RWPE1 (cell line): Measurements from ENCODE around the gene HIBADH.

ENCODE experiments used
- CTCF ChIA-PET: fragments of 350-600 bp; sonication (Branson Sonifier 250); formaldehyde crosslinking; extraction: SDS; loops from one replicate; lab custom pipeline; 2021; lab: Yijun Ruan, JAX
- POLR2A ChIA-PET: fragments of 400-600 bp; formaldehyde crosslinking; extraction: SDS; loops from one replicate; lab custom pipeline; 2020; ENCODE audit warnings: antibody characterized with exemption; ENCODE audit not compliant: low non-redundant PET; lab: Yijun Ruan, JAX
- DNase-seq: peaks from one replicate; pipeline ENCODE4 v3.0.0; 2012; ENCODE audit warnings: low spot score
- H3K27ac ChIP-seq: fragments of 450-650 bp; 2 replicates; pipeline ENCODE4 v1.5.1; 2017
- TF ChIP-seq, protein P1 (sequence below): fragments of 450-650 bp; conservative IDR thresholded peaks from 2 replicates; pipeline ENCODE4 v1.5.1; 2017; ENCODE audit warnings: low read depth, mild to moderate bottlenecking

The HIBADH gene

DNA sequence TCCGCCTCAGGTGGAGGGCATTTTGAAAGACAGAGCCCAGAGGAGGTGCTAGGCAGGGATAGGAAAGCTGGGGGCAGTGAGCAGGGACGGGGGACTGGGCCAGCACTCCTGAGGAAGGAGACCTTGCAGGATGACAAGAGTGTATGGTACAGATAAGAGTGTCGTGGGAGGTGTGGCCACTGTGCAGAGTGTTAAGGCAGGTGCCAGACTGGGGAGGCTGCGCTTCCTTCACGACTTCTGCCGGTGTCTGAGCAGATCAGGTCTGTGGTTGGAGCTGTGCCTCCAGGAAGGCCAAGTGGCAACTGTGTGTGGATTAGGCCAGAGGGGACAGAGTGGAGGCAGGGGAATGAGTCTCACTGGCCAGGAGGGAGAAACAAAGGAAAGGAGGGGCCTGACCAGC is 161.7 kb downstream of the HIBADH start:
- POLR2A ChIA-PET = no interaction called here
- DNase-seq = no peak
- H3K27ac ChIP-seq = no peak overlapping the region
- TF ChIP-seq, protein P1, sequence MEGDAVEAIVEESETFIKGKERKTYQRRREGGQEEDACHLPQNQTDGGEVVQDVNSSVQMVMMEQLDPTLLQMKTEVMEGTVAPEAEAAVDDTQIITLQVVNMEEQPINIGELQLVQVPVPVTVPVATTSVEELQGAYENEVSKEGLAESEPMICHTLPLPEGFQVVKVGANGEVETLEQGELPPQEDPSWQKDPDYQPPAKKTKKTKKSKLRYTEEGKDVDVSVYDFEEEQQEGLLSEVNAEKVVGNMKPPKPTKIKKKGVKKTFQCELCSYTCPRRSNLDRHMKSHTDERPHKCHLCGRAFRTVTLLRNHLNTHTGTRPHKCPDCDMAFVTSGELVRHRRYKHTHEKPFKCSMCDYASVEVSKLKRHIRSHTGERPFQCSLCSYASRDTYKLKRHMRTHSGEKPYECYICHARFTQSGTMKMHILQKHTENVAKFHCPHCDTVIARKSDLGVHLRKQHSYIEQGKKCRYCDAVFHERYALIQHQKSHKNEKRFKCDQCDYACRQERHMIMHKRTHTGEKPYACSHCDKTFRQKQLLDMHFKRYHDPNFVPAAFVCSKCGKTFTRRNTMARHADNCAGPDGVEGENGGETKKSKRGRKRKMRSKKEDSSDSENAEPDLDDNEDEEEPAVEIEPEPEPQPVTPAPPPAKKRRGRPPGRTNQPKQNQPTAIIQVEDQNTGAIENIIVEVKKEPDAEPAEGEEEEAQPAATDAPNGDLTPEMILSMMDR = no peak
- CTCF ChIA-PET = no interaction called here

DNA sequence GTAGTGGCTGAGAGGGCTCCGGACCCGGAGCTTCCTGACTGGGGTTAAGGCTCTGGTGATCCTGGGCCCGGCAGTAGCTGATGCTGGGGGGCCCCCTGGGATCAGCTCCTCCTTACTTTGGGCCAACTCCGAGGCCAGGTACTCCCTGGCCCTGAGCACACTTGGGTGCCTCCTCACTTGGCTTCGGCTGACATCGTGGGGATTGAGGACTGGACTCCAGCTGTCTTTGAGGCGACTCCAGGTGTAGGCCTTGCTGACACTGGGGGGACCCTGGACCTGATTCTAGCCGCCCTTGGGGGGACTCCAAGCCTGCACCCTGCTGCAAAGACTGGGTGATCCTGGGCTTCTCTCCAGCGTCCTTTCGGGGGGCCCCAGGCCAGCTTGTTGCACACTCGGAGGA is 170.5 kb downstream of the HIBADH start:
- H3K27ac ChIP-seq = no peak overlapping the region
- ChIA-PET CTCF (no interaction called here), POLR2A (no interaction called here)
- DNase-seq = no peak
- TF ChIP-seq, protein P1 = no peak

DNA sequence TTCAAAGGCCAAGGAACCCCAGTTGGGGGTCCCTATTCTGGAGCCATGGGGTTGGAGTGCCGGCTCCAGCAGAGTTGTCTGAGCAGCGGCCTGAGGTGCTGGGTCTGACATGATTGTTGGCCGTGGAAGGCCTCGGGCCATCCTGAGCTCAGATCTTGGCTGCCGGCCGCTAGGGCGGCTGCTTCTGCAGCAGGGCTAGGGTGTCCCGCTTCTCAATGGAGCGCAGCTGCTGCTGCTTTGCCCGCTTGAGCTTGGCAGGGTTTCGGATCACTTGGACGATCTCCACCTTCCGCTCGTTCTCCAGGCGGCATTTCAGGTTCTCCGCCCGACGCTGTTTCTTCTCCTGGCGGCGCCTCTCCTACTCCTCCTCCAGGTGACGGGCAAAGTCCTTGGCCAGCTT is 171.1 kb downstream of the HIBADH start:
- ChIA-PET CTCF (no interaction called here), POLR2A (no interaction called here)
- no peak for DNase-seq
- no peak overlapping the region for H3K27ac ChIP-seq
- TF ChIP-seq, protein P1 = no peak

DNA sequence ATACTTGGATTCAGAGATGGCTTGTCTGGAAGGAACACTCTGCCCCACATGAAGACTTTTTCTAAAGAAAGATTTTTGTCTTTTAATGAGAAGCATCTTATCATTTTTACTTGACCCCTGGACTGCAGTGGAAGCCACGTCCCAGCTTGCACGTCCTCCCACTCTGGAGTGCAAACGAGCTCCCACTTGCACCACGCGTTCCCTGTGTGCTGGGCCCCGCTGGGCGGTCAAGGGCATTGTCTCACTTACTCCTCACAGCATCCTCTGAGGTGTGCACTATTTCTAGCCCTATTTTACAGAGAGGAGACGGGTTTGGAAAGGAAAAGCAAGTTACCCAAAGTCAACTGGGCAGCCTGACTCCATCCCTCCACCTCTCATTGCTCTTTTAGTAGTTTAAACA is 175.2 kb downstream of the HIBADH start:
- POLR2A ChIA-PET = no interaction called here

DNA sequence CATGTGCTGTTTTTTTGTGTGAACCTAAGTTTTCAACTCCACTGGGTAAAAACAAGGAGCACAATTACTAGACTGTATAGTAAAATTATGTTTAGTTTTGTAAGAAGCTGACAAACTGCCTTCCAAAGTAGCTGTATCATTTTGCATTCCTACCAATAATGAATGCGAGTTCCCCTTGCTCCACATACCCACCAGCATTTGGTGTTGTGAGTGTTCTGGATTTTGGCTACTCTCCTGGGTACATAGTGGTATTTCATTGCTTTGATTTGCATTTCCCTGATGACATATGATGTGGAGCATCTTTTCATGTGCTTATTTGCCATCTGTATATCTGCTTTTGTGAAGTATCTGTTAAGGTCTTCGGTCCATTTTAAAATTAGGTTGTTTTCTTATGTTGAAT is 178.2 kb downstream of the HIBADH start:
- DNase-seq = no peak
- ChIA-PET POLR2A (no interaction called here), CTCF (no interaction called here)
- H3K27ac ChIP-seq = no peak overlapping the region
- TF ChIP-seq, protein P1 = no peak

More for the DNA sequence above, 175.2 kb downstream of the HIBADH start:
- DNase-seq = no peak
- CTCF ChIA-PET = no interaction called here
- H3K27ac ChIP-seq = no peak overlapping the region
- TF ChIP-seq, protein P1 = no peak

DNA sequence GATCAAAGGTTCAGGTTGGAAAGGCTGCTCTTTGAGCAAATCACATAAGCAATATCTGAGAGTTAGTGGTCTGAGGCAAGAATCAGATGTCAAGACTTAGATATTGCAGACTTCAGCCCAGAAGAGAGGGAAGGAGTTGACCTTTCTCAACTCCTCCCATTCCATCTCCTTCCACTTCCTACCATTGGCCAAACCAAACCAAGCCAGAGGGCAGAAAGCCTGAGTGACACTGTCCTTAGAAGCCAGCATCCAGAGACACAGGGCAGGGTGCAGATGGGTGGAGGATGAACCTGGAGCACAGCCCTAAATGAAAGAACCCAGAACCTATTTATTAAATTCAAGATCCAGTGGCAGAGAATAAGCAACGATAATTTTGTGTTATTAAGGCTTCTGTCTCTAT is 180.5 kb downstream of the HIBADH start:
- TF ChIP-seq, protein P1 = no peak
- no peak overlapping the region for H3K27ac ChIP-seq
- ChIA-PET POLR2A (no interaction called here), CTCF (no interaction called here)
- DNase-seq = no peak

DNA sequence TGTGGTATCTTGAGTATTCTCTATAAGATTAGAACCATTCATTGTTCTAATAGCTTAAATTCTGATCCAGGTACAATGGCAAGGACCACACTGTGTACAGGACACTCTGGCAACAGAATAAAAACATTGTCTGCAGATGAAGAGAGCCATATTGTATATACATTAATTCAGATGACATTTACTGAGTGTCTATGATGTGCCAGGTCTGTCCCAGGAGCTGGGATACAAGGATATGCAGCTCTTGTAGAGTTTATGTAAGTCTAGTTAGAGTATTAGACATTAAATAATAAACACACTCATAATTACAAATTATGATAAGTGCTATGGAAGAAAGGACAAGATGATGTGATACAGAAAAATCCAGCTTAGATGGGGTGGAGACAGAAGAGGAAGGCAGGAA is 184.1 kb downstream of the HIBADH start:
- no peak for DNase-seq
- POLR2A ChIA-PET = no interaction called here
- CTCF ChIA-PET = interaction anchor here (0.6 kb wide), 1 partner anchor 15 kb away, joined by 3 read pairs; no protein-coding TSS in a partner anchor
- TF ChIP-seq, protein P1 = no peak
- H3K27ac ChIP-seq = no peak overlapping the region
